Loucy (cell line): ENCODE data around the gene KIF2C.
A peak's percentile ranks its signal among the peaks of the same experiment; 100 is the strongest.
"Not testable (repeated sequence)": the region's sequence is repeated elsewhere in the genome, so short reads cannot be mapped to it uniquely, and the experiment has no call there.

ENCODE experiments used
- H2AFZ ChIP-seq: fragments of 200-600 bp; sonication (generic); 2 replicates; pipeline ENCODE4 v1.6.0; 2016; ENCODE audit warnings: antibody characterized with exemption, mild to moderate bottlenecking, low read length, moderate library complexity
- H3F3A ChIP-seq: fragments of 200-600 bp; 2 replicates; pipeline ENCODE4 v1.6.0; 2016; ENCODE audit warnings: antibody characterized with exemption, low read depth, mild to moderate bottlenecking
- H3K27me3 ChIP-seq: fragments of 200-600 bp; sonication (generic); 2 replicates; pipeline ENCODE4 v1.6.1; 2014; ENCODE audit warnings: low read length, mild to moderate bottlenecking; ENCODE audit not compliant: insufficient read depth, poor library complexity, severe bottlenecking
- H3K36me3 ChIP-seq: fragments of 200-600 bp; sonication (generic); 2 replicates; pipeline ENCODE4 v1.6.1; 2016; ENCODE audit warnings: low read length; ENCODE audit not compliant: insufficient read depth
- H3K4me1 ChIP-seq: fragments of 200-600 bp; sonication (generic); 2 replicates; pipeline ENCODE4 v1.5.1; 2014; ENCODE audit warnings: low read length, mild to moderate bottlenecking; ENCODE audit not compliant: insufficient read depth, poor library complexity, severe bottlenecking
- H3K4me2 ChIP-seq: fragments of 200-600 bp; sonication (generic); 2 replicates; pipeline ENCODE4 v1.6.0; 2014; ENCODE audit warnings: antibody characterized with exemption, low read length, low read depth, mild to moderate bottlenecking; ENCODE audit not compliant: poor library complexity, severe bottlenecking
- H3K4me3 ChIP-seq: fragments of 200-600 bp; sonication (generic); 2 replicates; pipeline ENCODE4 v1.5.1; 2014; ENCODE audit warnings: low read length, mild to moderate bottlenecking, mixed read lengths; ENCODE audit not compliant: poor library complexity, severe bottlenecking
- H3K79me2 ChIP-seq: fragments of 200-600 bp; sonication (generic); 2 replicates; pipeline ENCODE4 v1.6.1; 2014; ENCODE audit warnings: low read length; ENCODE audit not compliant: insufficient read depth
- H3K9ac ChIP-seq: fragments of 200-600 bp; sonication (generic); 2 replicates; pipeline ENCODE4 v1.6.0; 2014; ENCODE audit warnings: mild to moderate bottlenecking, low read depth, low read length, moderate library complexity; ENCODE audit not compliant: poor library complexity, severe bottlenecking
- H3K9me2 ChIP-seq: fragments of 200-600 bp; sonication (generic); replicated peaks from 2 replicates; pipeline ENCODE4 v1.6.1; 2016; ENCODE audit warnings: low read depth, low read length, mixed read lengths
- H3K9me3 ChIP-seq: fragments of 200-600 bp; sonication (generic); 2 replicates; pipeline ENCODE4 v1.6.1; 2014; ENCODE audit warnings: mild to moderate bottlenecking, antibody characterized with exemption, low read length, low read depth; ENCODE audit not compliant: insufficient read depth
- H4K20me1 ChIP-seq: fragments of 200-600 bp; sonication (generic); 2 replicates; pipeline ENCODE4 v1.6.0; 2014; ENCODE audit warnings: antibody characterized with exemption, low read length, mild to moderate bottlenecking; ENCODE audit not compliant: insufficient read depth, poor library complexity, severe bottlenecking
- EZH2phosphoT487 ChIP-seq: fragments of 200-600 bp; IDR thresholded peaks from 2 replicates; pipeline ENCODE4 v1.6.1; 2018; ENCODE audit warnings: antibody characterized with exemption, mild to moderate bottlenecking, moderate library complexity, borderline replicate concordance
- TF ChIP-seq, protein P1 (sequence below): fragments of 200-600 bp; sonication (generic); conservative IDR thresholded peaks from 2 replicates; pipeline ENCODE4 v1.5.1; 2014; ENCODE audit warnings: mild to moderate bottlenecking, antibody characterized with exemption, low read length

The KIF2C gene

GRCh38 chr1:44808063-44808937, 68.7 kb downstream of the KIF2C start, which contains the start of gene BTBD19:
TSS of gene BTBD19 (plus strand) at chr1:44808523. CDS start at chr1:44808821, 298 bp downstream.
- H3F3A ChIP-seq, result no peaks in the 10 kb centered on the region
- no peaks in the 10 kb centered on the region for H4K20me1 ChIP-seq
- no peaks in the 10 kb centered on the region for H3K79me2 ChIP-seq
- H3K4me2 ChIP-seq, result peak within 1 kb of the TSS; percentile 24
- H3K4me1 ChIP-seq, result peaks cover 25% of the 10 kb centered on the region
- no peaks in the 10 kb centered on the region for H3K27me3 ChIP-seq
- no peaks in the 10 kb centered on the region for H3K9me3 ChIP-seq
- no peaks in the 10 kb centered on the region for H3K36me3 ChIP-seq
- TF ChIP-seq, protein P1, sequence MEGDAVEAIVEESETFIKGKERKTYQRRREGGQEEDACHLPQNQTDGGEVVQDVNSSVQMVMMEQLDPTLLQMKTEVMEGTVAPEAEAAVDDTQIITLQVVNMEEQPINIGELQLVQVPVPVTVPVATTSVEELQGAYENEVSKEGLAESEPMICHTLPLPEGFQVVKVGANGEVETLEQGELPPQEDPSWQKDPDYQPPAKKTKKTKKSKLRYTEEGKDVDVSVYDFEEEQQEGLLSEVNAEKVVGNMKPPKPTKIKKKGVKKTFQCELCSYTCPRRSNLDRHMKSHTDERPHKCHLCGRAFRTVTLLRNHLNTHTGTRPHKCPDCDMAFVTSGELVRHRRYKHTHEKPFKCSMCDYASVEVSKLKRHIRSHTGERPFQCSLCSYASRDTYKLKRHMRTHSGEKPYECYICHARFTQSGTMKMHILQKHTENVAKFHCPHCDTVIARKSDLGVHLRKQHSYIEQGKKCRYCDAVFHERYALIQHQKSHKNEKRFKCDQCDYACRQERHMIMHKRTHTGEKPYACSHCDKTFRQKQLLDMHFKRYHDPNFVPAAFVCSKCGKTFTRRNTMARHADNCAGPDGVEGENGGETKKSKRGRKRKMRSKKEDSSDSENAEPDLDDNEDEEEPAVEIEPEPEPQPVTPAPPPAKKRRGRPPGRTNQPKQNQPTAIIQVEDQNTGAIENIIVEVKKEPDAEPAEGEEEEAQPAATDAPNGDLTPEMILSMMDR, result no peak
- no peak for TF ChIP-seq EZH2phosphoT487
- H3K4me3 ChIP-seq, result no peak within 1 kb of the TSS
- H3K9me2 ChIP-seq, result no peaks in the 10 kb centered on the region
- no peak within 1 kb of the TSS for H2AFZ ChIP-seq
- peak within 1 kb of the TSS; percentile 60 for H3K9ac ChIP-seq

GRCh38 chr1:44808938-44809917, 69.6 kb downstream of the KIF2C start:
- no peaks in the 10 kb centered on the region for H3K9me2 ChIP-seq
- H3K4me3 ChIP-seq, result no peak overlapping the region
- no peak overlapping the region for H2AFZ ChIP-seq
- TF ChIP-seq EZH2phosphoT487, result no peak
- TF ChIP-seq, protein P1, result no peak
- no peaks in the 10 kb centered on the region for H3K36me3 ChIP-seq
- peak overlapping the region; percentile 24 for H3K4me2 ChIP-seq
- H3K27me3 ChIP-seq, result no peaks in the 10 kb centered on the region
- H3K4me1 ChIP-seq, result peaks cover 28% of the 10 kb centered on the region
- H3K9ac ChIP-seq, result peak overlapping the region; percentile 60
- H4K20me1 ChIP-seq, result no peaks in the 10 kb centered on the region
- no peaks in the 10 kb centered on the region for H3K79me2 ChIP-seq
- H3F3A ChIP-seq, result no peaks in the 10 kb centered on the region
- H3K9me3 ChIP-seq, result no peaks in the 10 kb centered on the region

DNA sequence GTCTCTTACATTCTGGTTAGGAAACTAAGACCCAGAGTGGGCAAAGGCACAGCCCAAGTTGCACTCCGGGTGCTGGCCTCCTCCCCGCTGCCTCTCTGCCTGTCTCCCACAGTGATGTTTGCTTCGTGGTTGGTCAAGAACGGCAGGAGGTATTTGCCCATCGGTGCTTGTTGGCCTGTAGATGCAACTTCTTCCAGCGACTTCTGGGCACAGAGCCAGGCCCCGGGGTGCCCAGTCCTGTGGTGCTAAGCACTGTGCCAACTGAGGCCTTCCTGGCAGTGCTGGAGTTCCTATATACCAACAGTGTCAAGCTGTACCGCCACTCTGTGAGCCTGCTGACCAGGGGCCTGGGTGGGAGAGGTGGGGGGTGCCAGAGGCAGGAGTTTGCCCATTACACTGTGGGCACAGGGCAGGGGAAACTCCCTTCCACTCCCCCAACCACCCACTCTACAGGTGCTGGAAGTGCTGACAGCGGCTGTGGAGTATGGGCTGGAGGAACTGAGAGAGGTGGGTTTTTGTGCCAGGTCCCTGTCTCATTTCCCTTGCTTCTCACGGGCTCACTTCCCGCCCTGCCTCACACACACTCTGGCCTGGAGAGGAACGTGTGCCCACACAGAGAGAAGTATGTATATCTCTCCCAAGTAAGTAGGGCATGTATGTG, 70.6 kb downstream of the KIF2C start:
- no peak overlapping the region for H2AFZ ChIP-seq
- no peaks in the 10 kb centered on the region for H3K36me3 ChIP-seq
- peak overlapping the region; percentile 24 for H3K4me2 ChIP-seq
- no peaks in the 10 kb centered on the region for H4K20me1 ChIP-seq
- H3F3A ChIP-seq, result no peaks in the 10 kb centered on the region
- H3K9me3 ChIP-seq, result no peaks in the 10 kb centered on the region
- H3K4me1 ChIP-seq, result peaks cover 29% of the 10 kb centered on the region
- H3K9me2 ChIP-seq, result no peaks in the 10 kb centered on the region
- H3K4me3 ChIP-seq, result no peak overlapping the region
- no peaks in the 10 kb centered on the region for H3K27me3 ChIP-seq
- H3K9ac ChIP-seq, result peak overlapping the region; percentile 27
- TF ChIP-seq, protein P1, result no peak
- no peak for TF ChIP-seq EZH2phosphoT487
- 0 out of 2 replicates have a peak, but pooled peaks cover 4% of the 10 kb centered on the region for H3K79me2 ChIP-seq

DNA sequence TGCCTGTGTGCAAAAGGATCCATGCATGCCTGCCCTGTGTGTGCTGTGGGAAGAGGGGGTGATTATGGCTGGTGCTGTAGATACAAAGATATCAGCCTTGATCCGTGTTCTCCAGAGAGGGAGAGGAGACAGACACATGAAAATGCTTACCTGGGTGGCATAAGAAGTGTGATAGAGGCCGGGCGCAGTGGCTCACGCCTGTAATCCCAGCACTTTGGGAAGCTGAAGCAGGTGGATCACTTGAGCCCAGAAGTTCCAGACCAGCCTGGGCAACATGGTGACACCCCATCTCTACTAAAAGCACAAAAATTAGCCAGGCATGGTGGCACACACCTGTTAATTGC, 71.1 kb downstream of the KIF2C start:
- H2AFZ ChIP-seq, H3K36me3 ChIP-seq, H3K9ac ChIP-seq, H3K27me3 ChIP-seq, H3K9me2 ChIP-seq, H3K79me2 ChIP-seq, H3F3A ChIP-seq, H3K4me3 ChIP-seq, H4K20me1 ChIP-seq, H3K4me2 ChIP-seq, H3K9me3 ChIP-seq: not testable (repeated sequence)
- peaks cover 29% of the 10 kb centered on the region for H3K4me1 ChIP-seq
